Measurements from ENCODE around the gene UTP11.
A peak's percentile ranks its signal among the peaks of the same experiment; 100 is the strongest.

The UTP11 gene

GRCh38 chr1:38068220-38068979, 55.9 kb downstream of the UTP11 start:
- no peak for DNase-seq (ENCODE audit: extremely low spot score)

GRCh38 chr1:38068980-38069340, 56.4 kb downstream of the UTP11 start:
- CTCF ChIA-PET, result interaction anchor here (1.2 to 6.9 kb wide), 4 partner anchors 8 to 766 kb away, joined by 3 to 68 read pairs (median 4); no protein-coding TSS in a partner anchor
- DNase-seq (ENCODE audit: extremely low spot score), result no peak
- no peak for TF ChIP-seq CTCF (IDR thresholded peaks at IDR 0.05; ENCODE audit: control extremely low read depth, extremely low read depth, low read depth, missing control alignments)
- POLR2A ChIA-PET, result no interaction called here

More at GRCh38 chr1:38068220-38068979, 55.9 kb downstream of the UTP11 start:
- no peak for TF ChIP-seq CTCF (IDR thresholded peaks at IDR 0.05; ENCODE audit: control extremely low read depth, extremely low read depth, low read depth, missing control alignments)
- ChIA-PET CTCF (interaction anchor here (1.2 to 6.9 kb wide), 5 partner anchors 7 to 767 kb away, joined by 3 to 68 read pairs (median 3); no protein-coding TSS in a partner anchor), POLR2A (no interaction called here)

GRCh38 chr1:38071312-38072256, 59.0 kb downstream of the UTP11 start:
- POLR2A ChIA-PET, result no interaction called here
- CTCF ChIA-PET, result interaction anchor here (0.6 to 6.9 kb wide), 19 partner anchors 11 to 747 kb away, joined by 3 to 68 read pairs (median 4); partner anchors contain the start of gene SF3A3
- TF ChIP-seq CTCF (IDR thresholded peaks at IDR 0.05; ENCODE audit: control extremely low read depth, extremely low read depth, low read depth, missing control alignments), result peak; percentile 40
- DNase-seq (ENCODE audit: extremely low spot score), result peak; percentile 66

- no peak for DNase-seq (ENCODE audit: extremely low spot score)
- CTCF ChIA-PET, result interaction anchor here (1.1 to 6.9 kb wide), 11 partner anchors 11 to 746 kb away, joined by 3 to 68 read pairs (median 4); partner anchors contain the start of gene SF3A3
- TF ChIP-seq CTCF (IDR thresholded peaks at IDR 0.05; ENCODE audit: control extremely low read depth, extremely low read depth, low read depth, missing control alignments), result no peak
- POLR2A ChIA-PET, result interaction anchor here (0.5 kb wide), 1 partner anchor 586 kb away, joined by 3 read pairs; no protein-coding TSS in a partner anchor
Observed at GRCh38 chr1:38072858-38073257, 60.3 kb downstream of the UTP11 start.

DNA sequence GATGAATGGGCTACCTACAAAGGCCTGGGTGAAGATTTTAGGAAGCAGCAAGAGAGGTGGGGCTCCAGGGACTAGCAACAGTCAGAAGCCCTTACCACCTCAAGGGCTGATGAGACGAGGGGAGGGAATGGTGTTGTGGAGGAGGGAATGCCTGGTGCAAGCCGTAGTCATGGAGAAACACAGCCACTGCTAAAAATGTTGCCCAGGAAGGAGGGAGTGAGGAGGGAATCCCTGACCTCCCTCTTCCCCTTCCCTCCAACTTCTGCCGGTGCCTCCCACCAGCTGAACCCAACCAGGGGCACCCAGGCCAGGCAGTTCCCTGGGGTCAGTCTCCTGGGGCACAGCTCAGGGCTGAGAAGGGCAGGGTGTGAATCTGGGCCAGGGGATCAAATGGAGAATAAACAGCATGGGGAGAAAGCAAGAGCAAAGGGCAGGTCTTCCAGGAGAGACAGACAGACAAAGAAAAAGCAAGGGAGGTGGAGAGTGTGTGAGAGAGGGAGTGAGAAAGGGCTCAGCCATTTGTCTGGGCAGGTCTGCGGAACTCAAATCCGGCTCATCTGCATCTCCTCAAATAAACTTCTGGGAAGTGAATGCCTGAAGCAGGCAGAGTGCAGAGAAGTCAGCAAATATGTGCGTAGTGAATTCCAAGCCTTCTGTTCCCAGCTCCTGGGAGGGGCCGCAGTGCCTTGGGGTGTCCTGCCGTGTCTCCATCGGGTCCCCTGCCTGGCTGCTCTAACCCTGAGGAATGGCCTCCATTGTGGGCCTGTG, 61.2 kb downstream of the UTP11 start:
- CTCF ChIA-PET, result interaction anchor here (1.3 to 6.9 kb wide), 4 partner anchors 10 to 403 kb away, joined by 3 to 68 read pairs (median 31); no protein-coding TSS in a partner anchor
- no peak for DNase-seq (ENCODE audit: extremely low spot score)
- no peak for TF ChIP-seq CTCF (IDR thresholded peaks at IDR 0.05; ENCODE audit: control extremely low read depth, extremely low read depth, low read depth, missing control alignments)
- POLR2A ChIA-PET, result no interaction called here
